Nephron progenitor cell (in vitro differentiated cells): ENCODE data around the gene MGAT4C.

Source experiments
- DNase-seq: peaks from one replicate; pipeline ENCODE4 v3.0.0; 2021
- H3K27ac Mint-ChIP-seq: 2 replicates; pipeline ENCODE4 v1.8.0; 2021; ENCODE audit warnings: mild to moderate bottlenecking, moderate library complexity, mixed read lengths
- H3K27me3 Mint-ChIP-seq: 2 replicates; pipeline ENCODE4 v1.8.0; 2021; ENCODE audit warnings: mild to moderate bottlenecking, low read depth, mixed read lengths; ENCODE audit not compliant: poor library complexity
- H3K36me3 Mint-ChIP-seq: 2 replicates; pipeline ENCODE4 v1.8.0; 2021; ENCODE audit warnings: low read depth, mixed read lengths
- H3K4me1 Mint-ChIP-seq: 2 replicates; pipeline ENCODE4 v1.8.0; 2021; ENCODE audit warnings: mixed read lengths
- H3K4me3 Mint-ChIP-seq: 2 replicates; pipeline ENCODE4 v1.8.0; 2021; ENCODE audit warnings: mild to moderate bottlenecking, moderate library complexity, mixed read lengths
- H3K9me3 Mint-ChIP-seq: 2 replicates; pipeline ENCODE4 v1.8.0; 2021; ENCODE audit warnings: mild to moderate bottlenecking, moderate library complexity, mixed read lengths
- TF ChIP-seq, protein P1 (sequence below): fragments of 200-600 bp; sonication (generic); IDR thresholded peaks from 2 replicates; pipeline ENCODE4 v1.5.0; 2021; ENCODE audit warnings: antibody characterized with exemption

The MGAT4C gene

GRCh38 chr12:85951823-85952222, 304.4 kb downstream of the MGAT4C start:
- Mint-ChIP-seq H3K27ac (no peak overlapping the region), H3K9me3 (no peaks in the 10 kb centered on the region), H3K27me3 (no peaks in the 10 kb centered on the region), H3K4me3 (no peak overlapping the region), H3K36me3 (no peaks in the 10 kb centered on the region), H3K4me1 (no peaks in the 10 kb centered on the region)
- TF ChIP-seq, protein P1, sequence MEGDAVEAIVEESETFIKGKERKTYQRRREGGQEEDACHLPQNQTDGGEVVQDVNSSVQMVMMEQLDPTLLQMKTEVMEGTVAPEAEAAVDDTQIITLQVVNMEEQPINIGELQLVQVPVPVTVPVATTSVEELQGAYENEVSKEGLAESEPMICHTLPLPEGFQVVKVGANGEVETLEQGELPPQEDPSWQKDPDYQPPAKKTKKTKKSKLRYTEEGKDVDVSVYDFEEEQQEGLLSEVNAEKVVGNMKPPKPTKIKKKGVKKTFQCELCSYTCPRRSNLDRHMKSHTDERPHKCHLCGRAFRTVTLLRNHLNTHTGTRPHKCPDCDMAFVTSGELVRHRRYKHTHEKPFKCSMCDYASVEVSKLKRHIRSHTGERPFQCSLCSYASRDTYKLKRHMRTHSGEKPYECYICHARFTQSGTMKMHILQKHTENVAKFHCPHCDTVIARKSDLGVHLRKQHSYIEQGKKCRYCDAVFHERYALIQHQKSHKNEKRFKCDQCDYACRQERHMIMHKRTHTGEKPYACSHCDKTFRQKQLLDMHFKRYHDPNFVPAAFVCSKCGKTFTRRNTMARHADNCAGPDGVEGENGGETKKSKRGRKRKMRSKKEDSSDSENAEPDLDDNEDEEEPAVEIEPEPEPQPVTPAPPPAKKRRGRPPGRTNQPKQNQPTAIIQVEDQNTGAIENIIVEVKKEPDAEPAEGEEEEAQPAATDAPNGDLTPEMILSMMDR: peak; percentile 35
- DNase-seq: no peak

- Mint-ChIP-seq H3K9me3 (no peaks in the 10 kb centered on the region), H3K27ac (no peak overlapping the region), H3K36me3 (no peaks in the 10 kb centered on the region), H3K4me1 (no peaks in the 10 kb centered on the region), H3K27me3 (no peaks in the 10 kb centered on the region), H3K4me3 (no peak overlapping the region)
- DNase-seq: no peak
- TF ChIP-seq, protein P1: no peak
These were observed 306.9 kb downstream of the MGAT4C start for GRCh38 chr12:85949253-85949652.

DNA sequence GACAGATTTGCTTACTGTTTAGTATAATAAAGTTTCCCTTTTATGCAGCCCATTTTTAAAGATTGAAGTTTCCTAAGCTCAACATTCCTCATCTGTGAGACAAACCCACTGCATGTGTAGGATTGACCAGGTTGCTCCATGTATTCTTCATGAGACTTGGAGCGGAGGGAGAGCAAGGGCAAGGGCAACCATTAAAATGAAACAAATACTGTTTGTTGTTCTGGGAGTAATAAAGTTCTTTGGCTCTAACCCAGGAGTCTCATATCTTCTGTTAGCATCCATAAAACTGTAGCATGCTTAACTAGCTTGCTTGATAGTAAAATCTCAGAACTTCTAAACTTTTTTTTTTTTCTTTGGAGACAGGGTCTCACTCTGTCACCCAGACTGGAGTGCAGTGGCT, 307.9 kb downstream of the MGAT4C start:
- Mint-ChIP-seq H3K4me3 (no peak overlapping the region), H3K36me3 (no peaks in the 10 kb centered on the region), H3K9me3 (no peaks in the 10 kb centered on the region), H3K27ac (no peak overlapping the region), H3K27me3 (no peaks in the 10 kb centered on the region), H3K4me1 (no peaks in the 10 kb centered on the region)
- DNase-seq: no peak
- TF ChIP-seq, protein P1: no peak

GRCh38 chr12:85947286-85947685, 308.9 kb downstream of the MGAT4C start:
- DNase-seq: no peak
- H3K4me3 Mint-ChIP-seq: no peak overlapping the region
- H3K9me3 Mint-ChIP-seq: no peaks in the 10 kb centered on the region
- TF ChIP-seq, protein P1: no peak
- H3K4me1 Mint-ChIP-seq: no peaks in the 10 kb centered on the region
- no peaks in the 10 kb centered on the region for H3K27me3 Mint-ChIP-seq
- no peaks in the 10 kb centered on the region for H3K36me3 Mint-ChIP-seq
- no peak overlapping the region for H3K27ac Mint-ChIP-seq

DNA sequence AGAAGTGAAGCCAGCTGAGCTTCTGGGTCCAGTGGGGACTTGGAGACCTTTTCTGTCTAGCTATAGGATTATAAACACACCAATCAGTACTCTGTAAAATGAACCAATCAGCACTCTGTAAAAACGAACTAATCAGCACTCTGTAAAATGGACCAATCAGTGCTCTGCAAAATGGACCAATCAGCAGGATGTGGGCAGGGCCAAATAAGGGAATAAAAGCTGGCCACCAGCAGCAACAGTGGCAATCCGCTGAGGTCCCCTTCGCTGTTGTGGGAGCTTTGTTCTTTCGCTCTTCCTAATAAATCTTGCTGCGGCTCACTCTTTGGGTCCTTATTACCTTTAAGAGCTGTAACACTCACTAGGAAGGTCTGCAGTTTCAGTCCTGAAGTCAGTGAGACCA, 309.8 kb downstream of the MGAT4C start:
- Mint-ChIP-seq H3K4me3 (no peak overlapping the region), H3K4me1 (no peaks in the 10 kb centered on the region), H3K27ac (no peak overlapping the region), H3K9me3 (no peaks in the 10 kb centered on the region), H3K36me3 (no peaks in the 10 kb centered on the region), H3K27me3 (no peaks in the 10 kb centered on the region)
- DNase-seq: no peak
- TF ChIP-seq, protein P1: no peak

- DNase-seq: no peak
- no peaks in the 10 kb centered on the region for H3K27me3 Mint-ChIP-seq
- no peaks in the 10 kb centered on the region for H3K4me1 Mint-ChIP-seq
- no peak overlapping the region for H3K27ac Mint-ChIP-seq
- TF ChIP-seq, protein P1: no peak
- H3K9me3 Mint-ChIP-seq: no peaks in the 10 kb centered on the region
- no peak overlapping the region for H3K4me3 Mint-ChIP-seq
- H3K36me3 Mint-ChIP-seq: no peaks in the 10 kb centered on the region
These were observed 329.0 kb downstream of the MGAT4C start for GRCh38 chr12:85927166-85927565.
